ENCODE measurements around the gene MALRD1. TPM values are rescaled to one million over a fixed set of nuclear protein-coding genes. Genes with fewer than 3 reads are reported as not detected.

MALRD1 gene
- total RNA-seq, 1 experiment from 2014 or later = 0.86 TPM

DNA sequence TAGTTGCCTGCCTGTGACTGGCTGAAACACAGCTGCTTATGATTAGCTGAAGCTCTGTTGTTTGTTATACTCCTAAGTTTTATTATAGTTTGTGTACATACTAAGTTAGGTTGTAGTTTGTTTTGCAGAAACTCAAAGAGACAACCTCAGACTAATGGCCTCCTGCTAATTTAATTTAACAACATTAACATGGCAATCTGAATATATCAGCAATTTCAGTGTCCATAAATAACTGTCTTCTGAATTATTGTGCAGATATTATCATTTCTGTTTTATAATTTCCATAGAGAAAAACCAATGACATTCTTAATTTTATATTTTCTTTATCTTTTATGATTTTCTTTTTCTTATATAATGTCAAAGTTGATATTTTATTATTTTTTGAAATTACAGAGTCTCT lies 469.5 kb downstream of the MALRD1 start:
- Histone ChIP-seq H3K9me3 (ENCODE audit: low read depth, low read length, poor library complexity, severe bottlenecking) (peaks cover 6% of the 10 kb centered on the region), H3K4me1 (ENCODE audit: insufficient read depth, low read length, poor library complexity, severe bottlenecking) (no peaks in the 10 kb centered on the region), H3K27me3 (replicated peaks; ENCODE audit: insufficient read depth, low read depth, low read length, poor library complexity) (peaks cover 7% of the 10 kb centered on the region), H3K36me3 (ENCODE audit: insufficient read depth, low read length, poor library complexity, severe bottlenecking) (no peaks in the 10 kb centered on the region), H3K27ac (ENCODE audit: low read depth, low read length, poor library complexity, severe bottlenecking) (no peak overlapping the region), H3K4me3 (ENCODE audit: low read depth, low read length, poor library complexity, severe bottlenecking) (no peak overlapping the region)
- intact Hi-C loops (cut with micrococcal nuclease; ENCODE audit: unreplicated experiment) = no loop called here
- no peak for TF ChIP-seq EZH2 (IDR thresholded peaks at IDR 0.05; ENCODE audit: borderline replicate concordance, low read depth, low read length, poor library complexity, severe bottlenecking)
- ChIA-PET POLR2A (ENCODE audit: low non-redundant PET) (no interaction called here), CTCF (no interaction called here)
- no peak for DNase-seq (ENCODE audit: low spot score)
- no TSS peak for BruUV-seq (replicated peaks)

DNA sequence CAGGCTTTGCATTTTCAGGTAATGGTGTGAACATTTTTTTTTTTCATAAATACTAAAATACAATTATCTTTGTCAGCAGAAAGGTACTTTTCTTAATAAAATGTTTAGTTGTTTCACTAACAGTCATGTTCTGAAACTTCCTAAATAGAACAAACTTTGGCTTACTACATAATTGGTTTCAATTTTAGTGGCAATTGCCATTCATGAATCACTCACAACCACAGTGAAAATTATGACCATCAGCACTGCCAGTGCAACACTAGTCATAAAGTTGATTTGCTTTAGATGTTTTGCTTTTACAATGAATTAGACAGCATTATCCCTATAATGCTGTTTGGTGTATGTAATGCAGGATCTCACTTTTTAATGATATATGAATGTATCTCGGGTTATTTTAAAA lies 470.0 kb downstream of the MALRD1 start:
- no peak for DNase-seq (ENCODE audit: low spot score)
- H3K9me3 ChIP-seq (ENCODE audit: low read depth, low read length, poor library complexity, severe bottlenecking) = peaks cover 6% of the 10 kb centered on the region
- H3K4me1 ChIP-seq (ENCODE audit: insufficient read depth, low read length, poor library complexity, severe bottlenecking) = no peaks in the 10 kb centered on the region
- no peak overlapping the region for H3K4me3 ChIP-seq (ENCODE audit: low read depth, low read length, poor library complexity, severe bottlenecking)
- peaks cover 8% of the 10 kb centered on the region for H3K27me3 ChIP-seq (replicated peaks; ENCODE audit: insufficient read depth, low read depth, low read length, poor library complexity)
- H3K27ac ChIP-seq (ENCODE audit: low read depth, low read length, poor library complexity, severe bottlenecking) = no peak overlapping the region
- intact Hi-C loops (cut with micrococcal nuclease; ENCODE audit: unreplicated experiment) = no loop called here
- no TSS peak for BruUV-seq (replicated peaks)
- CTCF ChIA-PET = no interaction called here
- no peaks in the 10 kb centered on the region for H3K36me3 ChIP-seq (ENCODE audit: insufficient read depth, low read length, poor library complexity, severe bottlenecking)
- POLR2A ChIA-PET (ENCODE audit: low non-redundant PET) = interaction anchor here (0.6 kb wide), 1 partner anchor 53 kb away, joined by 4 read pairs; no protein-coding TSS in a partner anchor
- TF ChIP-seq, protein P1, sequence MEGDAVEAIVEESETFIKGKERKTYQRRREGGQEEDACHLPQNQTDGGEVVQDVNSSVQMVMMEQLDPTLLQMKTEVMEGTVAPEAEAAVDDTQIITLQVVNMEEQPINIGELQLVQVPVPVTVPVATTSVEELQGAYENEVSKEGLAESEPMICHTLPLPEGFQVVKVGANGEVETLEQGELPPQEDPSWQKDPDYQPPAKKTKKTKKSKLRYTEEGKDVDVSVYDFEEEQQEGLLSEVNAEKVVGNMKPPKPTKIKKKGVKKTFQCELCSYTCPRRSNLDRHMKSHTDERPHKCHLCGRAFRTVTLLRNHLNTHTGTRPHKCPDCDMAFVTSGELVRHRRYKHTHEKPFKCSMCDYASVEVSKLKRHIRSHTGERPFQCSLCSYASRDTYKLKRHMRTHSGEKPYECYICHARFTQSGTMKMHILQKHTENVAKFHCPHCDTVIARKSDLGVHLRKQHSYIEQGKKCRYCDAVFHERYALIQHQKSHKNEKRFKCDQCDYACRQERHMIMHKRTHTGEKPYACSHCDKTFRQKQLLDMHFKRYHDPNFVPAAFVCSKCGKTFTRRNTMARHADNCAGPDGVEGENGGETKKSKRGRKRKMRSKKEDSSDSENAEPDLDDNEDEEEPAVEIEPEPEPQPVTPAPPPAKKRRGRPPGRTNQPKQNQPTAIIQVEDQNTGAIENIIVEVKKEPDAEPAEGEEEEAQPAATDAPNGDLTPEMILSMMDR (conservative IDR thresholded peaks at IDR 0.05; ENCODE audit: low read depth, low read length) = no peak
- TF ChIP-seq EZH2 (IDR thresholded peaks at IDR 0.05; ENCODE audit: borderline replicate concordance, low read depth, low read length, poor library complexity, severe bottlenecking) = no peak

DNA sequence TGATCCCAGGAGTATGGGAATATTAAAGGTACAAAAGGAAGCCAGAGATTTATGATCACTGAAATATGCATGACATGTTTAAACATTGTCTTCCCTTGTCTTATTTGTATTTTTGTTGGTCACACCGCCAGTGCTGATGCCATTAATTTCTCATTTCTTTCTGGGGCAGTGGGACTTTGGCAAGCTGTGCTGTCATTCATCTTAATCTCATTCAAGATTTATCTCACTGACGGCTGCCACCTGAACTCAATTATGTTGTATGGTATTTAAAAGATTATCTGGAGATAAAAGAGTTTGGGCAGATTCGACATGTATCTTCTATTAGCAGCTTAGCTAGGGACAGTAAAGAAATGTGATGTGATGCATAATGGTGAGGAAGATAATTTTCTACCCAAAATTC lies 482.7 kb downstream of the MALRD1 start:
- intact Hi-C loops (cut with micrococcal nuclease; ENCODE audit: unreplicated experiment) = no loop called here
- Histone ChIP-seq H3K36me3 (ENCODE audit: insufficient read depth, low read length, poor library complexity, severe bottlenecking) (no peaks in the 10 kb centered on the region), H3K4me3 (ENCODE audit: low read depth, low read length, poor library complexity, severe bottlenecking) (no peak overlapping the region), H3K27ac (ENCODE audit: low read depth, low read length, poor library complexity, severe bottlenecking) (no peak overlapping the region), H3K4me1 (ENCODE audit: insufficient read depth, low read length, poor library complexity, severe bottlenecking) (peaks cover 5% of the 10 kb centered on the region), H3K27me3 (replicated peaks; ENCODE audit: insufficient read depth, low read depth, low read length, poor library complexity) (no peaks in the 10 kb centered on the region), H3K9me3 (ENCODE audit: low read depth, low read length, poor library complexity, severe bottlenecking) (no peaks in the 10 kb centered on the region)
- POLR2A ChIA-PET (ENCODE audit: low non-redundant PET) = no interaction called here
- TF ChIP-seq, protein P1 (conservative IDR thresholded peaks at IDR 0.05; ENCODE audit: low read depth, low read length) = no peak
- no peak for TF ChIP-seq EZH2 (IDR thresholded peaks at IDR 0.05; ENCODE audit: borderline replicate concordance, low read depth, low read length, poor library complexity, severe bottlenecking)
- no TSS peak for BruUV-seq (replicated peaks)
- CTCF ChIA-PET = no interaction called here
- peak; percentile 4 for DNase-seq (ENCODE audit: low spot score)

DNA sequence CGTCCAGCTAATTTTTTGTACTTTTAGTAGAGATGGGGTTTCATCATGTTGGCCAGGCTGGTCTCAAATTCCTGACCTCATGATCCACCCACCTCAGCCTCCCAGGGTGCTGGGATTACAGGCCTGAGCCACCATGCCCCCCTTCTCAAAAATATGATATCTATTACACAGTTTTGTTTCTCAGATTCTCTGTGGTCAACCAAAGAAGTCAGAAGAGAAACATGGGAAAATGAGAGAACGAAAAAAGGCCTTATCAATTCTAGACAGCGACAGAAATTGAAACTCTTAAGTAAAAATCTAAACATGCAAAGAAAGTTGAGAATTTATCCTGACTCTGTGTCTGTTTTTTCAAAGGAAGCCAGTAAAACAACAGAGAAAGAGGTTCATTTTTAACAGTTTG lies 483.8 kb downstream of the MALRD1 start:
- no peaks in the 10 kb centered on the region for H3K36me3 ChIP-seq (ENCODE audit: insufficient read depth, low read length, poor library complexity, severe bottlenecking)
- ChIA-PET POLR2A (ENCODE audit: low non-redundant PET) (no interaction called here), CTCF (no interaction called here)
- no peaks in the 10 kb centered on the region for H3K27me3 ChIP-seq (replicated peaks; ENCODE audit: insufficient read depth, low read depth, low read length, poor library complexity)
- intact Hi-C loops (cut with micrococcal nuclease; ENCODE audit: unreplicated experiment) = no loop called here
- H3K9me3 ChIP-seq (ENCODE audit: low read depth, low read length, poor library complexity, severe bottlenecking) = no peaks in the 10 kb centered on the region
- no peak for DNase-seq (ENCODE audit: low spot score)
- H3K4me1 ChIP-seq (ENCODE audit: insufficient read depth, low read length, poor library complexity, severe bottlenecking) = peaks cover 5% of the 10 kb centered on the region
- TF ChIP-seq, protein P1 (conservative IDR thresholded peaks at IDR 0.05; ENCODE audit: low read depth, low read length) = no peak
- no peak for TF ChIP-seq EZH2 (IDR thresholded peaks at IDR 0.05; ENCODE audit: borderline replicate concordance, low read depth, low read length, poor library complexity, severe bottlenecking)
- BruUV-seq (replicated peaks) = no TSS peak
- no peak overlapping the region for H3K27ac ChIP-seq (ENCODE audit: low read depth, low read length, poor library complexity, severe bottlenecking)
- no peak overlapping the region for H3K4me3 ChIP-seq (ENCODE audit: low read depth, low read length, poor library complexity, severe bottlenecking)

All from A673 (cell line).